CD14-positive monocyte (primary cell): Measurements from ENCODE around the gene USHBP1. TPM values are rescaled to one million over a fixed set of nuclear protein-coding genes. Genes with fewer than 3 reads are reported as not detected.

Source experiments
- DNase-seq, 3 donors: peaks; one replicate each; pipeline ENCODE4 v3.0.0-alpha.2; 2011 to 2022
- H2AFZ ChIP-seq: 2 replicates; pipeline ENCODE4 v1.6.0; 2012; ENCODE audit warnings: mild to moderate bottlenecking, low read depth, low read length, inconsistent platforms; ENCODE audit not compliant: insufficient read depth, poor library complexity, severe bottlenecking
- H3K27ac ChIP-seq, 2 donors: 1 replicate in 1 of 2; 2 replicates in 1 of 2; pipeline ENCODE4 v1.5.1; 2012 to 2013; ENCODE audit warnings: low read length in 2 of 2, control low read depth in 1 of 2, inconsistent platforms in 1 of 2, low read depth in 1 of 2, mild to moderate bottlenecking in 1 of 2
- H3K27me3 ChIP-seq, 2 donors: one replicate each; pipeline versions ENCODE4 v1.6.0 to v1.6.1; 2011 to 2013; ENCODE audit warnings: low read length in 2 of 2; ENCODE audit not compliant: control insufficient read depth in 2 of 2, insufficient read depth in 2 of 2
- H3K36me3 ChIP-seq, 2 donors: replicated peaks in 1 of 2; 1 replicate in 1 of 2; 2 replicates in 1 of 2; pipeline versions ENCODE4 v1.5.1 to v1.6.1; 2012 to 2013; ENCODE audit warnings: low read length in 2 of 2, control low read depth in 1 of 2, inconsistent platforms in 1 of 2, mild to moderate bottlenecking in 1 of 2; ENCODE audit not compliant: insufficient read depth in 2 of 2, control insufficient read depth in 1 of 2
- H3K4me1 ChIP-seq, 2 donors: 1 replicate in 1 of 2; 2 replicates in 1 of 2; pipeline versions ENCODE4 v1.5.1 to v1.6.1; 2012 to 2013; ENCODE audit warnings: low read length in 2 of 2, control low read depth in 1 of 2, inconsistent platforms in 1 of 2, mild to moderate bottlenecking in 1 of 2, moderate library complexity in 1 of 2; ENCODE audit not compliant: insufficient read depth in 2 of 2, control insufficient read depth in 1 of 2
- H3K4me2 ChIP-seq: replicated peaks from 2 replicates; pipeline ENCODE3; 2012; ENCODE audit warnings: low read length, moderate library complexity, mild to moderate bottlenecking; ENCODE audit not compliant: poor library complexity, severe bottlenecking; ENCODE audit errors: extremely low read depth
- H3K4me3 ChIP-seq, 3 experiments: fragments of 200-600 bp in 1 of 3; sonication (generic) in 1 of 3; replicated peaks in 1 of 3; 1 replicate in 2 of 3; 2 replicates in 1 of 3; pipeline ENCODE4 v1.5.1; 2011 to 2013; ENCODE audit warnings: low read length in 3 of 3, mild to moderate bottlenecking in 3 of 3, control low read depth in 2 of 3, low read depth in 2 of 3, inconsistent platforms in 1 of 3, moderate library complexity in 1 of 3
- H3K79me2 ChIP-seq: 2 replicates; pipeline ENCODE4 v1.6.0; 2012; ENCODE audit warnings: mild to moderate bottlenecking, control low read depth, inconsistent platforms, low read length, moderate library complexity; ENCODE audit not compliant: insufficient read depth
- H3K9ac ChIP-seq: 2 replicates; pipeline ENCODE4 v1.6.0; 2017; ENCODE audit warnings: low read length, mild to moderate bottlenecking; ENCODE audit not compliant: insufficient read depth, poor library complexity, severe bottlenecking
- H3K9me3 ChIP-seq, 2 donors: replicated peaks in 1 of 2; 1 replicate in 1 of 2; 2 replicates in 1 of 2; pipeline versions ENCODE4 v1.5.1 to v1.6.1; 2012 to 2013; ENCODE audit warnings: low read length in 2 of 2, control low read depth in 1 of 2; ENCODE audit not compliant: control insufficient read depth in 1 of 2, insufficient read depth in 1 of 2
- H4K20me1 ChIP-seq: 2 replicates; pipeline ENCODE4 v1.6.0; 2012; ENCODE audit warnings: mild to moderate bottlenecking, low read length, control low read depth, moderate library complexity; ENCODE audit not compliant: insufficient read depth
- H3K27ac Mint-ChIP-seq, 7 donors: one replicate each; pipeline ENCODE4 v1.8.0; 2020; ENCODE audit warnings: mild to moderate bottlenecking in 7 of 7, mixed read lengths in 7 of 7, moderate library complexity in 6 of 7, inconsistent platforms in 2 of 7
- H3K27me3 Mint-ChIP-seq, 3 donors: one replicate each; pipeline ENCODE4 v1.8.0; 2021 to 2022; ENCODE audit warnings: low read depth in 3 of 3, mild to moderate bottlenecking in 3 of 3, mixed read lengths in 3 of 3, moderate library complexity in 3 of 3, inconsistent platforms in 1 of 3
- H3K36me3 Mint-ChIP-seq, 2 donors: one replicate each; pipeline ENCODE4 v1.8.0; 2020; ENCODE audit warnings: mixed read lengths in 2 of 2, inconsistent platforms in 1 of 2, mild to moderate bottlenecking in 1 of 2
- H3K4me1 Mint-ChIP-seq: one replicate; pipeline ENCODE4 v1.8.0; 2020; ENCODE audit warnings: mild to moderate bottlenecking, mixed read lengths
- H3K4me3 Mint-ChIP-seq, 2 donors: one replicate each; pipeline ENCODE4 v1.8.0; 2020; ENCODE audit warnings: mild to moderate bottlenecking in 2 of 2, mixed read lengths in 2 of 2, moderate library complexity in 1 of 2
- H3K9me3 Mint-ChIP-seq, 7 donors: one replicate each; pipeline ENCODE4 v1.8.0; 2020 to 2022; ENCODE audit warnings: mixed read lengths in 7 of 7, mild to moderate bottlenecking in 6 of 7, moderate library complexity in 6 of 7, inconsistent platforms in 2 of 7
- WGBS: methylation state at CpG from one replicate; pipeline ENCODE4 v1.1.5; 2013; ENCODE audit warnings: missing lambda C conversion rate; ENCODE audit not compliant: insufficient coverage; 5-methylcytosine and 5-hydroxymethylcytosine counted together
- intact Hi-C, 2 donors: fragments of 100-400 bp; cut with micrococcal nuclease; formaldehyde crosslinking; loops; one replicate each; pipeline versions ENCODE4 v1.15.0 to v1.15.1; 2023
- polyA plus RNA-seq, 3 donors: library from polyadenylated mRNA; depleted of rRNA in 1 of 3; unstranded in 2 of 3; stranded (reverse) in 1 of 3; fragments of 300-500 nt in 2 of 3; fragments of >200 nt in 1 of 3; fragmentation: Illumina TruSeq in 2 of 3; gene quantifications; 1 replicate in 2 of 3; 2 replicates in 1 of 3; pipeline ENCODE4 v1.2.3, GENCODE V29; 2012 to 2021
- TF ChIP-seq, protein P1 (sequence below): fragments of 200-600 bp; IDR thresholded peaks from one replicate; pipeline ENCODE4 v1.8.0; 2022; ENCODE audit warnings: antibody characterized with exemption, mild to moderate bottlenecking

Gene USHBP1
- polyA plus RNA-seq, 3 donors = not detected

DNA sequence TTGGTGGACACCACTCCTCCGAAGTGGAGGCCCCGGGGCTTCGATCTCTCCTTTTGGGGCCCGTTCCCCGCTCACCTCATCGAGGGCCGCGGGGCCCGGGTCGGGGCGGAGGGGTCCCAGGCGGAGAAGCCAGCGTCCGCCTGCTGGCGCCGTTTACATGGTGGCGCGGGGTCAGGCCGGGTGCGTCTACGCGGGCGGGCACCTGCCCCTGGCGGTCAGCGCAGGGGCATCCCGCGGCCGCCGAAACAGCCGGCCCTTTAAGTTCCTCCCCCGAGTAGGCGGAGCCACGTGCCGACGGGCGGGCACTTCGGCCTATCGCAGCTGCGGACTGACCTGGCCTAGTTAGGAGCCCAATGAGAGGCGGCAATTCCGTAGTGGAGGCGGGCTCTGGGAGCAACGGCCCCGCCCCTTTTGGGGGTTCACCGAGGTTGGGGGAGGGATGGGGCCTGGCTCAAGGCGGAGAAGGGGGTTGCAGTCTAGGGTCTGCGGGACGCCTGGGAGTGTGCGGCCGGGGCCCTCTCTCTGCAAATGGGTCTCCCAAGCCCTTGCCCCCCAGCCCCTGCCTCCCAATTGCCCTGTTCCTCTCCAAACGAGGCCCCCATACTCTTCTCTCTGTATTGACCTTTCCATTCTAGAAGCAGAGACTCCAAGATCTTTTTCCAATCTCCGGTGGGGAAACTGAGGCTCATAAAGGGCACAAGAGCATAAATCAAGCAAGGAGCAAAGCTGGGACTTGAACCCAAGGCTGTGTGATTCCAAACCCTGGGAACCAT is 38.8 kb upstream of the USHBP1 start, which contains the start of gene ABHD8:
Gene ABHD8, minus strand, starts transcription at position 259 of the 773 bp plus-strand sequence. CDS start 1,809 bp downstream, outside the sequence.
- Mint-ChIP-seq H3K4me1 (peaks cover 33% of the 10 kb centered on the region), H3K9me3 (peaks cover 0 to 8% (median 5%) of the 10 kb centered on the region in 7 donors), H3K4me3 (peak within 1 kb of the TSS; percentile 83 to 88), H3K36me3 (peaks cover 9 to 25% of the 10 kb centered on the region in 2 donors), H3K27ac (peak within 1 kb of the TSS; percentile 42 to 79 (median 74)), H3K27me3 (no peaks in the 10 kb centered on the region)
- TF ChIP-seq, protein P1, sequence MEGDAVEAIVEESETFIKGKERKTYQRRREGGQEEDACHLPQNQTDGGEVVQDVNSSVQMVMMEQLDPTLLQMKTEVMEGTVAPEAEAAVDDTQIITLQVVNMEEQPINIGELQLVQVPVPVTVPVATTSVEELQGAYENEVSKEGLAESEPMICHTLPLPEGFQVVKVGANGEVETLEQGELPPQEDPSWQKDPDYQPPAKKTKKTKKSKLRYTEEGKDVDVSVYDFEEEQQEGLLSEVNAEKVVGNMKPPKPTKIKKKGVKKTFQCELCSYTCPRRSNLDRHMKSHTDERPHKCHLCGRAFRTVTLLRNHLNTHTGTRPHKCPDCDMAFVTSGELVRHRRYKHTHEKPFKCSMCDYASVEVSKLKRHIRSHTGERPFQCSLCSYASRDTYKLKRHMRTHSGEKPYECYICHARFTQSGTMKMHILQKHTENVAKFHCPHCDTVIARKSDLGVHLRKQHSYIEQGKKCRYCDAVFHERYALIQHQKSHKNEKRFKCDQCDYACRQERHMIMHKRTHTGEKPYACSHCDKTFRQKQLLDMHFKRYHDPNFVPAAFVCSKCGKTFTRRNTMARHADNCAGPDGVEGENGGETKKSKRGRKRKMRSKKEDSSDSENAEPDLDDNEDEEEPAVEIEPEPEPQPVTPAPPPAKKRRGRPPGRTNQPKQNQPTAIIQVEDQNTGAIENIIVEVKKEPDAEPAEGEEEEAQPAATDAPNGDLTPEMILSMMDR = peak; percentile 74
- peak within 1 kb of the TSS; percentile 33 to 55 for H3K27ac ChIP-seq
- peaks cover 47% of the 10 kb centered on the region for H3K79me2 ChIP-seq
- intact Hi-C loops = loop anchor here in 1 of 2 donors (5.0 kb wide), 1 partner anchor 34 kb away; the partner anchor contains the start of gene GTPBP3
- 1% methylated on average over 49 of the region's 52 CpGs for WGBS
- H3K27me3 ChIP-seq = no peaks in the 10 kb centered on the region
- peak within 1 kb of the TSS; percentile 84 for H2AFZ ChIP-seq
- peaks cover 18% of the 10 kb centered on the region for H4K20me1 ChIP-seq
- peak within 1 kb of the TSS; percentile 63 to 81 (median 80) for H3K4me3 ChIP-seq
- peak within 1 kb of the TSS; percentile 97 for H3K4me2 ChIP-seq
- peak within 1 kb of the TSS; percentile 65 for H3K9ac ChIP-seq
- H3K4me1 ChIP-seq = peaks cover 42 to 46% of the 10 kb centered on the region in 2 donors
- DNase-seq = peak; percentile 94 to 97 (median 97)
- peaks cover 2 to 8% of the 10 kb centered on the region in 2 donors for H3K36me3 ChIP-seq
- peaks cover 2 to 4% of the 10 kb centered on the region in 2 donors for H3K9me3 ChIP-seq

DNA sequence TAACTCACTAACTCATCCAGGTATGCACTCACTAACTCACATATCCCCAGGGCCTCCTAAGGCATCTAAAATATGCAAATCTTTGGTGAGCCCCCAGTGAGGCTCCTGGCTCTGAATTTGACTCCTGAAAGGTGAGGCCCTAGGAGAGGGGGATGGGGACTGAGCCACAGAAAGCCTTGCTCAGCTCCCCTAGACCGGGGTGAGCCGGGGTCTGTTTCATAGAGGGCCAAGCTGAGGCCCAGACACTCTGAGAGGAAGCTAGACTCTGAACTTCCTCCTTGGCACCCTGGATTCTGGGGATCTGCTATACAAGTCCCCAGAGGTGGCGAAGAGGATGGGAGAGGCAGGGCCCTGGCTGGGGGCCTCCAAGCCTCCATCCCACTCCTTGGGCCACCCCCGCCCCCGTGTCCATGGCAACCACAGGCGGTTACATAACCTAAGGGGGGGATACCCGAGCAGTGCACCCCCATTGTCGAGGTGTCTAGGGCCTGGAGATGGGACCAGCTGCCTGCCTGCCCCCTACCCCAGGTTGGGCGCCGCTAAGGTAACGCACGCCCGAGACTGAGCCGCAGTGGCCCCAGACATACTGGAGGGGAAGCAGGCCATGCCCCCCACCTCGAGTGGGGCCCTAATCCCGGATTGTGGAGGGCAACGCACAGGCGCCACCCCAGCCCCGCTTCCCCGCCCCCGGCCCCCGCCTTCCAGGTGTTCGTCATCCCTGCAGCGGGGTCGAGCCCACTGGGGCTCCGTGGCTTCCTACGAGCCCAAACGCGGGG is 38.0 kb upstream of the USHBP1 start:
- no peaks in the 10 kb centered on the region for H3K27me3 ChIP-seq
- Mint-ChIP-seq H3K27ac (peak overlapping the region; percentile 42 to 78 (median 63)), H3K4me3 (peak overlapping the region; percentile 83 to 88), H3K27me3 (no peaks in the 10 kb centered on the region), H3K9me3 (peaks cover 4 to 13% (median 11%) of the 10 kb centered on the region in 7 donors), H3K4me1 (peaks cover 31% of the 10 kb centered on the region), H3K36me3 (peaks cover 12 to 32% of the 10 kb centered on the region in 2 donors)
- H3K36me3 ChIP-seq = peaks cover 2 to 13% of the 10 kb centered on the region in 2 donors
- peak; percentile 42 to 72 (median 69) for DNase-seq
- TF ChIP-seq, protein P1 = no peak
- peak overlapping the region; percentile 97 for H3K4me2 ChIP-seq
- H2AFZ ChIP-seq = peak overlapping the region; percentile 84
- intact Hi-C loops = loop anchor here in 1 of 2 donors (5.0 kb wide), 1 partner anchor 35 kb away; the partner anchor contains the start of gene GTPBP3
- H3K4me3 ChIP-seq = peak overlapping the region; percentile 63 to 81 (median 80)
- peaks cover 18% of the 10 kb centered on the region for H4K20me1 ChIP-seq
- peaks cover 42 to 46% of the 10 kb centered on the region in 2 donors for H3K4me1 ChIP-seq
- H3K79me2 ChIP-seq = peaks cover 49% of the 10 kb centered on the region
- peak overlapping the region; percentile 65 for H3K9ac ChIP-seq
- peaks cover 6 to 11% of the 10 kb centered on the region in 2 donors for H3K9me3 ChIP-seq
- WGBS = under 1% methylated on average over 26 of the region's 29 CpGs
- peak overlapping the region; percentile 33 to 55 for H3K27ac ChIP-seq
